AG10803 (cell line): ENCODE measurements around the gene VIPR1.

Experiments
- DNase-seq: peaks from one replicate; pipeline ENCODE4 v3.0.0; 2010; ENCODE audit warnings: low read depth
- H3K4me3 ChIP-seq: 2 replicates; pipeline ENCODE4 v1.5.1; 2011; ENCODE audit warnings: mild to moderate bottlenecking, low read length, control low read depth
- CTCF ChIP-seq: conservative IDR thresholded peaks from 2 replicates; pipeline ENCODE4 v1.5.1; 2011; ENCODE audit warnings: mild to moderate bottlenecking, low read length, control low read depth, inconsistent platforms

Gene VIPR1

GRCh38 chr3:42488687-42489086 lies 13.8 kb upstream of the VIPR1 start:
- H3K4me3 ChIP-seq, result no peak overlapping the region
- no peak for DNase-seq
- no peak for TF ChIP-seq CTCF

GRCh38 chr3:42489116-42489936 lies 13.1 kb upstream of the VIPR1 start:
- H3K4me3 ChIP-seq, result no peak overlapping the region
- DNase-seq, result no peak
- no peak for TF ChIP-seq CTCF

- H3K4me3 ChIP-seq, result no peak overlapping the region
- no peak for DNase-seq
- no peak for TF ChIP-seq CTCF
Observed at GRCh38 chr3:42489937-42490227, 12.6 kb upstream of the VIPR1 start.

DNA sequence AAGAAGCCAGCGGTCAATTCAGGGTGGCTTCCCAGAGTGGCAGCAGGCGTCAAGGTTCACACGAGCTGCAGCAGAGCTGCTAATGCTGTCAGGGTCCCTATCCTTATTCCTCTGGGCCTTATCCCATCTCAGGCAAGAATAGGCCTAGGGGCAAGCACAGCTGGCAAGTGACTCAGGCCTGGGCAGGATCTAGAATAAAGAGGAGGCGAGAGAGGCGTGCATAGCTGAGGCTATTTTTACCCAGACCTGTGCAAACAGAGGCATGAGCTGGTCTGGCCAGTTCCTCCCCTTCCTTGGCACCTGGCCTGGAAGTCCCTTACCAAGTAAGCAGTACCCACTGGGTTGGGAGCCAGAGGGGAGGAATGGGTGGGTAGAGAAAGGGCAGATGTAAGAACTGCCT lies 12.2 kb upstream of the VIPR1 start:
- TF ChIP-seq CTCF, result no peak
- DNase-seq, result no peak

DNA sequence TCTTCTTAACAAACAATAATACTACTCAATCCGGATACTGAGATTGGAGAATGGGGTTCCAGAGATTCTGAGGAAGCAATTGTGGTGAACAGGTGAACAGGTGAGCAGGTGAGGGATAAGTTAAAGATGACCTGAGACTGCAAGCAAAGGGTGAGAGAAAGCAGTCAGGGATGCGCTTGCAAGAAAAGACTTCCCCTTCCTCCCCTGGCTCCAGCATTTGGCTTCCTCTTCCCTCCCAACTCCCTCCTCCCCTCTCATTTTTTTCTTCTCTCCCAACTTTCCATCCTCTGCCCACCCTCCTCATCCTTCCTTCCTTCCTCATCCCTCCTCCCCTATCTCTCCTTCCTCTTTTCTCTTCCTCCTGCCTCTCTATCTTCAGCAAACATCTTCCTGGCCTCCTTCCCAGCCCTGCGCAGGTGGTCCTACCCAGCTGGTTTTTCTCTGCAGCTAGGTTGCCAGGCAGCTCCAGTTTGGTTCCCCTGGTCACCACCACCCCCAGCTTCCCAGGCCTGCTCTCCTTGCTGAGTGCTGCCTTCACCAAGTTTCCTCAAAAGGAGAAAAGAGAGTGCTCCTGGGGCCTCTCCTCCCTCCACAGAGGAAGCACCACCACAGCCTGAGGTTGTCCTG lies 10.4 kb upstream of the VIPR1 start:
- no peak for DNase-seq

More for the DNA sequence above, 12.2 kb upstream of the VIPR1 start:
- H3K4me3 ChIP-seq, result no peak overlapping the region

GRCh38 chr3:42492508-42493080 lies 9.8 kb upstream of the VIPR1 start:
- DNase-seq, result no peak
- no peak for TF ChIP-seq CTCF
- no peak overlapping the region for H3K4me3 ChIP-seq

More for the DNA sequence above, 10.4 kb upstream of the VIPR1 start:
- H3K4me3 ChIP-seq, result no peak overlapping the region
- no peak for TF ChIP-seq CTCF
